ENCODE data around the gene BAHD1.

DNA sequence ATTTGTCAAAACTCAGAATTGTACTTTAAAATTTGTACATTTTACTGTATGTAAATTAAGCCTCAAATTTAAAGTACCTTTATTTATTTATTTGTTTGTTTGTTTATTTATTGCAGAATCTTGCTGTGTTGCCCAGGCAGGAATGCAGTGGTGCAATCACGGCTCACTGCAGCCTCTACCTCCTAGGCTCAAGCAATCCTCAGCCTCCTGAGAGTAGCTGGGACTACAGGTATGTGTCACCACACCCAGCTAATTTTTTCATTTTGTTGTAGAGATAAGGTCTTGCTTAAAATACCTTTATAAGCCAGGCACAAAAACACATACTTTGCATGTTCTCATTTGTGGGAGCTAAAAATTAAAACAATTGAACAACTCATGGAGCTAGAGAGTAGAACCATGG lies 67.5 kb downstream of the BAHD1 start:
- no peak for TF ChIP-seq POLR2A (IDR thresholded peaks at IDR 0.05; ENCODE audit: low read length)
- TF ChIP-seq GATA1 (IDR thresholded peaks at IDR 0.05; ENCODE audit: low read depth, low read length): no peak
